ENCODE data around the gene PACC1.
"Not testable (repeated sequence)": the region's sequence is repeated elsewhere in the genome, so short reads cannot be mapped to it uniquely, and the experiment has no call there.

Gene PACC1

GRCh38 chr1:212395678-212396437, 18.8 kb downstream of the PACC1 start:
- not testable (repeated sequence) for DNase-seq

DNA sequence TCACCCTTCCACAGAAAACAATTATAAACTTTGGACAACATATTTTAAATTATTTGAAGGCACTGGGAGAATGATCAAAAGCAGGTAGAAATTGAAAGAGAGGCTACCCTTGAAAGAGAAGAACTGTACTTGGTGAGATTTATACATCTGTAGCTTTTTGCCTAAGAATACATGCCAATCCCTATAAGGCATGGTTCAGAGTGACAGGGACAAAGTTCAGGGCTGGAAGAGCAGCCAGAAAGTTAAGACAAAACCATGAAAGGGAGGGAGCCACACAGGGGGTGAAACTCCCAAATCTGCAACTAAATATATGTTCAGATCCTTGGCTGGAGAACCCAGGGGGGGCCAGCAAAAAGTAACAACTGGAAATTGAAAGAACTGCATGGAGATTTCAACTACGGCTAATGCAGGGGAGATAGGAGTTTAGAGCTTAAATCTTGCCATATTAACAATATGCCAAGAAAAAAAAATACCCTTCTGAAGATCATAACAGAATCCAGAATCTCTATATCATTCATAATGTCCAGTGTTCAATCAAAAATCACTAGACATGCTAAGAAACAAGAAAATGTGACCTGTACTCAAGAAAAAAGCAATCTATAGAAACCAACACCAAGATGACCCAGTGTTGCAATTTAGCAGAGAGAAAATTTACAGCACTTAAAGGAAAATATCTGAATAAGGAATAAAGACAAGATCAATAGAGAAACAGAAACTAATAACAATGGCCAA, 25.5 kb downstream of the PACC1 start:
- DNase-seq = no peak

DNA sequence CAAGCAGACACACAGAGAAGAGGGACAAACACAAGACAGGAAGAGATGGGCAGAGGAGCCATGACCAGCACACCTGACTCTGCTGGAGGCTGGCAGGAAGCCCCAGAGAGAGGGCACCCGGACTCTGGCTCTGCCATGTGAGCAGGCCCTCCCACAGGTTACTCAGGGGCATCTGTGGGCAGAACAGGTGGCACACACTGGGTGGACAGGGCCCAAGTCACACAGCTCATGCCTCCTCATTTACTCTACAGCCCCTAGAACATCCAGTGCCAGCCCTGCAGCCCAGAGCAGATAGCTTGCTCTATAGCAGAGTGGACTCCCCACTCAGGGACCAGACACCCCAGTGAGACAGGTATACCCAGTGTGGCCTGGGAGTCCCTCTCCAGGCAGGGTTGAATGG, 28.7 kb downstream of the PACC1 start:
- no peak for DNase-seq

GRCh38 chr1:212381397-212382035, 33.2 kb downstream of the PACC1 start:
- no peak for DNase-seq

DNA sequence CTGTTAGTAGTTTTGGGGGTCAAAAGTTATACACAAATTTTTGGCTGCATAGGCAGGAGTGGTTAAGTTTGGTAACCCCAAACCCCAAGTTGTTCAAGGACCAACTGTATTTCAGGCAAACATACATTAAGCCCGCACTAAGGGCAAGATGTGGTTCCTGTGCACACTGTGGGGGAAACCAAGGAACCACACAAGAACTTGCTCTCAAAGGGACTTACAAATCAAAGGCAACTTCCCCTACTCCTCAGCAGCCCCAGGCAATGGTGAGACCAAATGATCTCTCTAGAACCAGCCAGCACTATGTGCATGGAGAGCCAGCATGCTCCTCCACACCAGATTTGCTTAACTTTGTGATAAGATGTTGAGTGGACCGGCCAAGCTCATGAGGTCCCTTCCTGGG, 35.3 kb downstream of the PACC1 start:
- no peak for DNase-seq

- DNase-seq = no peak
Observed at GRCh38 chr1:212377644-212378043, 37.0 kb downstream of the PACC1 start.

DNA sequence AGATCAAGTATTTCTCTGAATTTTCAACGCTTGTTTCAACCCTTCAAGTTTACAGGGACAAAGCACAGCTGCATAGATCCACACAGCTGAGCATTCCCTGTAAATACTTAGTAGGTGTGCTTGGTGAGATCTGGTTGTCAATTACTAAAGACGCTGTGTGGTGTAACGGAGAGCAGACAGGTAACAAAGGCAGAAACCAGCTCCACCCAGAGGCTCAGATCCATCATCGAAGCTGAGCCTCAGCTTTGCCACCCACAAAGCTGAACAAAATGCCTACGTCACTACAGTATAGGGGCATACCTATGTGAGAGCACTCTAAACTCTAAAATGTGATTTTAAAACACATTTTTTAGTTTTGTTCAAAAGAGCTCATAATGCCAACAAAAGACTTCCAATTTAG, 38.7 kb downstream of the PACC1 start:
- DNase-seq = no peak

DNA sequence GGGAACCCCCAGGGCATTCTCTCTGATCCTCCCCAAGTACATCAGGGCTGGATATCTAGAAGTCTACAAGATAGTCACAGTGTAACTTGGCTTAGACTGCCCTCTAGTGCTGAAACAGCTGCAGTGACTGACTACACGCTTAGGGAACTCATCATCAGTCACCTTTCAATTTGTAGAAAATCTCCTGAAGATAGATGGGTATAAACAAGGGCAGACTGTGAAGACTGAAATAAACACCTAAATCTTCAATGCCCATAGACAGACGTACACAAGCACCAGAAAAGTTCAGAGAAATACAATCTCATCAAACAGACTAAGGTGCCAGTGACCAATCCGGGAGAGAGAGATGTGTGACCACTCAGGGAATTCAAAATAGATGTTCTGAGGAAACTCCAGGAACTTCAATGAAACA, 46.6 kb downstream of the PACC1 start:
- DNase-seq = peak; percentile 80

DNA sequence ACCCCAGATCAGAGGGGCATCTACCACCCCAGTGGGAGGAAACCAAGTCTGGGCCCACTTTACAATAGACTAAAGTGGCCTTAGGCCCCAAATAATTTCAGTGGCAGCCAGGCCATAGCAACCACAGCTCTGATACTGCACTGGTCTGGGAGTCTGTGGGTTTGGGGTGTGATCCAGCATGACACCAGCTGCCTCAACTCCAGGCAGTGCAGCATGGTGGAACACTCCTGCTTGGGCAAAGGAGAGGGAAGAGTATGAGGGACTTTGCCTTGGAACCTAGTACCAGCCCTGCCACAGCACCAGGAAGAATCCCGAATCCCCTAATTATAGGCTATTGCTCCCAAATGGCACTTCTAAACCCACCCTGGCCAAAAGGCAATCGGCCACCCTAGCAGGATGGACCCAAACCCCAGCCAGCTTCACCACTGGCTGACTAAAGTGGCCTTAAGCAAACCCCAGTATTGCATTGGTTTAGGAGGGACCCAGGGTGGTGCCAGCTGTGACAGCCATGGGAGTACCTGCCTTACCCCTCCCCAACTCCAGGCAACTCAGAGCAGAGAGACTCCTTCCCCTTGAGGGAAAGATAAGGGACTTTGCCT, 47.1 kb downstream of the PACC1 start:
- no peak for DNase-seq

DNA sequence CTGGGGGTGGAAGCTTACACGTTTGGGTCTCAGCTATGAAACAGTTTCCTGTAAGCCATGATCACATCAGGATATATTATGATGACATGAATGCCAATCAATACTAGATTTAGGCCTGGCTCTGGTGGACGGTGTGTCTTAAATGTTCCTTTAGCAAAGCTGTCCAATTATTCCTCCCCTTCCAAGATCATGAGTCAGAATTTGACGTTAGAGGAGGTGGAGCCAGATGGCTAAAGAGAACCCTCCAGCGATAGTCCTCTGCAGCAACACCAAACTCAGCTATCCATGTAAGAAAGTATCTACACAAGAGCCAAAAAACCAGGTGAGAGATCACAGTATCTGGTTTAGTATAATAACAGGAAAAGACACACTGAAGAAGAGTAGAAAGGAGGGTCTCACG, 47.8 kb downstream of the PACC1 start:
- no peak for DNase-seq

DNA sequence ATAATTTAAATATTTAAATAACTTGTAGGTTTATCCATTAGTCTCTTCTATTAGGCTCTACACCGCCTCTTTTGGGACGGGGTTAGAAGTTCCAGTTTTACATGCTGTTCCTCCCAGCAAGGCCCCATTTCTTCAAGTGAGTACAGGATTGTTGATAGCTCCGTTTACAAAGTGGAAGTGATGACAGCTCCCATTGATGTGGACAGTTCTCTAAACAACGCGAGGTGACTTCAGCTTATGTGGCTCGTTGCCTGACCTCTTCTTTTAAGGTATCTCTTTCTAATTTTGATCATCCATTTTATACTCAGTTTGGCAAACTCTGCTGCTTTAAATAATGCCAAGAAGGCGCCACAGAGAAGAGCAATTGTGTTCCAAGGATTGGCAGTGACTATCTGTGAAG, 49.7 kb downstream of the PACC1 start:
- no peak for DNase-seq

GRCh38 chr1:212359794-212360479, 54.7 kb downstream of the PACC1 start:
- DNase-seq = peak; percentile 70

DNA sequence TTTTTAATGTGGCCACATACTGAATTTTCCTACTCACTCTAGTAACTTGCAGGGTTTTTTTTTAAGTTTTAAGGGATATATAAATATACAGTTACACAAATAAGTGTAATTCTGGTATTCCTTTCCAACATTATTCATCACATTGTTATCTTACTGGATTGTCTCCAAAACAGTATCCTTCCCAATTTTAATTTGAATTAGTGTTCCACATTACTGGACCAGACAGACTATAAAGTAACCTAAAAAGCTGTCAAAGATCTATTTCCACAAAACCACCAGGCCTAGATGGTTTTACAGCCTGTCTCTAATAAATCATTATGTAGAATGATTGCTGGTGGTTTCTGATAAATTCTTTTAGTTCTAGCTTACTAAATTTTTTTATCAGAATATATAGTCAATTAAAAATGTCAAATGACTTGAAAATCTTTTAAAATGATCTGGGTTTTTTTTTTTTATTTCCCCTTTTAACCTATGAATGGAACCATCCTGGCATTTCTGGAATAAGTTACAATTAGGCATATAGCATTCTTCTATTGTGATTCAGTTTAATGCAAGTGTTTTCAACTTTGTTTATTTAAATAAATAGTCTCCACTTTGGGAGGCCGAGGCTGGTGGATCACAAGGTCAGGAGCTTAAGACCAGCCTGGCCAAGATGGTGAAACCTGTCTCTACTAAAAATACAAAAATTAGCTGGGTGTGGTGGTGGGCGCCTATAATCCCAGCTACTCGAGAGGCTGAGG, 59.3 kb downstream of the PACC1 start:
- no peak for DNase-seq

- no peak for DNase-seq
Observed at GRCh38 chr1:212354464-212354863, 60.2 kb downstream of the PACC1 start.

DNA sequence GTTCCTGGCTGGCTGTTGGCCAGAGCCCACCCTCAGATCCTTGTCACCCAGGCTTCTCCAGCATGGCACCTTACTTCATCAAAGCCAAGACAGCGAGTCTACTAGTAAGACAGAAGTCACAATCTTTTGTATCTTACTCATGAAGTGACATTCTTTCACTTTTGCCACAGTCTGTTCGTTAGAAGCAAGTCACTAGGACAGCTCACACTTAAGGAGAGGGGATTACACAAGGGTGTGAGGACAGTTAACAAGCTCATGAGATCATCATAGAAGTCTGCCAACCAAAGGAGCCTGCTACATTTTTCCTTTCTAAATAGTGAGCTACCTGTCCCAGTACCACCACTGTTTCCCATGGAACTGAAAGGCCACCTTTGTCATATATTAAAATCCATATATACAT, 61.5 kb downstream of the PACC1 start:
- DNase-seq = no peak

DNA sequence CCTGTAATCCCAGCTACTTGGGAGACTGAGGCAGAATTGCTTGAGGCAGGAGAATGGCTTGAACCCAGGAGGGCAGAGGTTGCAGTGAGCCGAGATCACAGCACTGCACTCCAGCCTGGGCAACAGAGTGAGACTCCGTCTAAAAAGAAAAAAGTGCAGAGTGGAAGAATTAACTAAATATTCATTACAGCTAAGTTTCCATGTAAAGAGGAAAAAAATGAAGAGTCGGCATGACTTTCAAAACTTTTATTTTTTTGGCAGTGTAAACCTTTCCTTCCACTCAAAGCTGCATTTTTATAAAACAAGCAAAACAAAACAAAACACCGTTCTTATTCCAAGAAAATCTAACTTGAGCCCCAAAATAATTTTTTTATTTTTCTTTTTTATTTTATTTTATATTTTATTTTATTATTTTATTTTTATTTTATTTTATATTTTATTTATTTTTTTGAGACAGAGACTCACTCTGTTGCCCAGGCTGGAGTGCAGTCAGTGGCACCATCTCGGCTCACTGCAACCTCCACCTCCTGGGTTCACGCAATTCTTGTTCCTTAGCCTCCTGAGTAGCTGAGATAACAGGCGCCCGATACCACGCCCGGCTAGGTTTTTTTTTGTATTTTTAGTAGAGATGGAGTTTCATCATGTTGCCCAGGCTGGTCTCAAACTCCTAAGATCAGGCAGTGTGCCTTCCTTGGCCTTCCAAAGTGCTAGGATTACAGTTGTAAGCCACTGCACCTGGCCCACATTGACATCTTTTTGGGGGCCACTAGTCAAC, 62.9 kb downstream of the PACC1 start:
- DNase-seq = no peak

DNA sequence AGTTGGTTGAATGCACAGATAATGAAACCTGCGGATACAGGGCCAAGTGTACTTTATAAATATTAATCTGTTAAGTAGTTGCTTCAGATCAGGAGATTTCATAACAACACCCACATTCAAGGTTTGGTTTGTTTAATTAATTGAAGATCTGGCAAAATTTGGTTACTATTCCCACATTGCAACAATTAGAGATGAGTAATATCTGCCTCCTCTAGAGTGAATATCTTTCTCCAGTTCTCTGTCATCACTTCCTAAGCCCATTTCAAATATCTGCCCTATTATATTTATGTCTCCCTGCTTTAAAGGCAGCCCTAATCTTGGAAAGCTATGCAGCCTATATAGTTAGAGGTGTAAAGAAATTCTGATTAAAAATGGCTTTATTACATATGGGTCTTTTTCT, 68.1 kb downstream of the PACC1 start:
- peak; percentile 9 for DNase-seq

DNA sequence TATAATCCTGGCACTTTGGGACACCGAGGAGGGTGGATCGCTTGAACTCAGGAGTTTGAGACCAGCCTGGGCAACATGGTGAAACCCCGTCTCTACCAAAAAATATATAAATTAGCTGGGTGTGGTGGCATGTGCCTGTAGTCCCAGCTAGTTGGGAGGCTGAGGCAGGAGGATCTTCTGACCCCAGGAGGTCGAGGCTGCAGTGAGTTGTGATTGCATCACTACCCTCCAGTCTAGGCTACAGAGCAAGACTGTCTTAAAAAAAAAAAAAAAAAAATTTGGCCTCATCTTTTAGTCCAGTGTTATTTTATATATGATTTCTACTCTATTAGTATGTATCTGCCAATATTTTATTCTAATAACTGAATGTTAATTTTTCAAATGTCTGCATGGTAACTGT, 69.8 kb downstream of the PACC1 start:
- no peak for DNase-seq

- no peak for DNase-seq
Observed at GRCh38 chr1:212341090-212341489, 73.6 kb downstream of the PACC1 start.

DNA sequence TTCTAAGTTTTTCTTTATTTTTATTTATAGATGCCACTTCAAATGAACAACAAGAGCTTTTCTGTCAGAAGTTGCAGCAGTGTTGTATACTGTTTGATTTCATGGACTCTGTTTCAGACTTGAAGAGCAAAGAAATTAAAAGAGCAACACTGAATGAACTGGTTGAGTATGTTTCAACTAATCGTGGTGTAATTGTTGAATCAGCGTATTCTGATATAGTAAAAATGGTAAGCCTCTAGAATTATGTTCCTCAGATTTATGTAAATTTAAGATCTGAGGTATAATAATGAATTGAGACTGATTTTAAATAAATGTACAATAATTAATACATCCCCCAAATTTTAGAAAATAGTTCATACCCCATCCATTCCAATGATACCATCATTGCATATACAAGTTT, 85.6 kb downstream of the PACC1 start:
- DNase-seq = no peak

- no peak for DNase-seq
Observed at GRCh38 chr1:212328248-212328647, 86.4 kb downstream of the PACC1 start.

GRCh38 chr1:212326541-212326940, 88.1 kb downstream of the PACC1 start:
- no peak for DNase-seq
